HL-60 (cell line): ENCODE measurements around the gene SLC43A1.

ENCODE experiments used
- POLR2AphosphoS5 ChIP-seq: IDR thresholded peaks from 2 replicates; pipeline ENCODE4 v1.6.1; 2012; ENCODE audit warnings: low read depth
- TF ChIP-seq, protein P1 (sequence below): IDR thresholded peaks from one replicate; pipeline ENCODE4 v1.5.1; 2011; ENCODE audit warnings: low read length, control low read depth, inconsistent platforms; ENCODE audit not compliant: insufficient read depth

DNA sequence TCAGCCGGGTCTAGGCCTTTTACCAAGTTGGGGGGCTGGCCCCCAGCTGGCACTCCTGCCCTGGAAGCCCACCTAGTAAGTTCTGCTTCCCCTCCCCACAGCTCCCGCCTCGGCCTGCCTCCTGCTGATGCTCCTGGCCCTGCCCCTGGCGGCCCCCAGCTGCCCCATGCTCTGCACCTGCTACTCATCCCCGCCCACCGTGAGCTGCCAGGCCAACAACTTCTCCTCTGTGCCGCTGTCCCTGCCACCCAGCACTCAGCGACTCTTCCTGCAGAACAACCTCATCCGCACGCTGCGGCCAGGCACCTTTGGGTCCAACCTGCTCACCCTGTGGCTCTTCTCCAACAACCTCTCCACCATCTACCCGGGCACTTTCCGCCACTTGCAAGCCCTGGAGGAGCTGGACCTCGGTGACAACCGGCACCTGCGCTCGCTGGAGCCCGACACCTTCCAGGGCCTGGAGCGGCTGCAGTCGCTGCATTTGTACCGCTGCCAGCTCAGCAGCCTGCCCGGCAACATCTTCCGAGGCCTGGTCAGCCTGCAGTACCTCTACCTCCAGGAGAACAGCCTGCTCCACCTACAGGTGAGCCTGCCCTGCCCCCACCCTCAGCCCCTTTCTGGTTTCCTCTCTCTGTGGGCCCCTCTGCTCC is 47.9 kb downstream of the SLC43A1 start:
- TF ChIP-seq POLR2AphosphoS5, result no peak
- TF ChIP-seq, protein P1, sequence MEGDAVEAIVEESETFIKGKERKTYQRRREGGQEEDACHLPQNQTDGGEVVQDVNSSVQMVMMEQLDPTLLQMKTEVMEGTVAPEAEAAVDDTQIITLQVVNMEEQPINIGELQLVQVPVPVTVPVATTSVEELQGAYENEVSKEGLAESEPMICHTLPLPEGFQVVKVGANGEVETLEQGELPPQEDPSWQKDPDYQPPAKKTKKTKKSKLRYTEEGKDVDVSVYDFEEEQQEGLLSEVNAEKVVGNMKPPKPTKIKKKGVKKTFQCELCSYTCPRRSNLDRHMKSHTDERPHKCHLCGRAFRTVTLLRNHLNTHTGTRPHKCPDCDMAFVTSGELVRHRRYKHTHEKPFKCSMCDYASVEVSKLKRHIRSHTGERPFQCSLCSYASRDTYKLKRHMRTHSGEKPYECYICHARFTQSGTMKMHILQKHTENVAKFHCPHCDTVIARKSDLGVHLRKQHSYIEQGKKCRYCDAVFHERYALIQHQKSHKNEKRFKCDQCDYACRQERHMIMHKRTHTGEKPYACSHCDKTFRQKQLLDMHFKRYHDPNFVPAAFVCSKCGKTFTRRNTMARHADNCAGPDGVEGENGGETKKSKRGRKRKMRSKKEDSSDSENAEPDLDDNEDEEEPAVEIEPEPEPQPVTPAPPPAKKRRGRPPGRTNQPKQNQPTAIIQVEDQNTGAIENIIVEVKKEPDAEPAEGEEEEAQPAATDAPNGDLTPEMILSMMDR, result no peak
